GM23338 (cell line): ENCODE data around the gene PARD3. TPM values are rescaled to one million over a fixed set of nuclear protein-coding genes. Genes with fewer than 3 reads are reported as not detected.

Experiments
- ATAC-seq: fragments of 200-7000 bp; cut with Tn5 transposase; 3 replicates; pipeline ENCODE4 v1.9.1; 2020
- DNase-seq: peaks from one replicate; pipeline ENCODE4 v3.0.0-alpha.2; 2015; ENCODE audit warnings: low spot score
- H2AFZ ChIP-seq: fragments of 200-600 bp; sonication (generic); 2 replicates; pipeline ENCODE4 v1.8.0; 2016; ENCODE audit warnings: antibody characterized with exemption, mild to moderate bottlenecking, moderate library complexity
- H3F3A ChIP-seq: fragments of 200-600 bp; sonication (generic); replicated peaks from 2 replicates; pipeline ENCODE4 v1.8.0; 2017; ENCODE audit warnings: antibody characterized with exemption, mixed run types, low read depth
- H3K27ac ChIP-seq: fragments of 200-600 bp; sonication (generic); 2 replicates; pipeline ENCODE4 v1.6.1; 2016; ENCODE audit warnings: low read depth
- H3K27me3 ChIP-seq: fragments of 200-600 bp; sonication (generic); 2 replicates; pipeline ENCODE4 v1.8.0; 2016; ENCODE audit warnings: mild to moderate bottlenecking, mixed run types, moderate library complexity; ENCODE audit not compliant: insufficient read depth
- H3K36me3 ChIP-seq: fragments of 200-600 bp; sonication (generic); 2 replicates; pipeline ENCODE4 v1.8.0; 2016; ENCODE audit warnings: mild to moderate bottlenecking; ENCODE audit not compliant: insufficient read depth
- H3K4me1 ChIP-seq: fragments of 200-600 bp; sonication (generic); 2 replicates; pipeline ENCODE4 v1.8.0; 2016; ENCODE audit warnings: mild to moderate bottlenecking, moderate library complexity; ENCODE audit not compliant: insufficient read depth
- H3K4me2 ChIP-seq: fragments of 200-600 bp; sonication (generic); 2 replicates; pipeline ENCODE4 v1.7.1; 2017; ENCODE audit warnings: mixed run types
- H3K4me3 ChIP-seq: fragments of 200-600 bp; sonication (generic); 2 replicates; pipeline ENCODE4 v1.6.1; 2016; ENCODE audit warnings: mixed run types
- H3K79me2 ChIP-seq: fragments of 200-600 bp; sonication (generic); replicated peaks from 2 replicates; pipeline ENCODE4 v1.8.0; 2017; ENCODE audit warnings: mild to moderate bottlenecking; ENCODE audit not compliant: insufficient read depth
- H3K9me2 ChIP-seq: fragments of 200-600 bp; sonication (generic); 2 replicates; pipeline ENCODE4 v1.8.0; 2017; ENCODE audit not compliant: insufficient read depth
- H4K20me1 ChIP-seq: fragments of 200-600 bp; sonication (generic); replicated peaks from 2 replicates; pipeline ENCODE4 v1.8.0; 2017; ENCODE audit warnings: mild to moderate bottlenecking; ENCODE audit not compliant: insufficient read depth
- H3K27ac Mint-ChIP-seq: 2 replicates; pipeline ENCODE4 v1.8.0; 2020; ENCODE audit warnings: inconsistent platforms, mild to moderate bottlenecking, moderate library complexity, mixed read lengths
- H3K27me3 Mint-ChIP-seq: 3 replicates; pipeline ENCODE4 v1.8.0; 2022; ENCODE audit warnings: low read depth, mild to moderate bottlenecking, moderate library complexity, mixed read lengths, inconsistent platforms; ENCODE audit not compliant: insufficient read depth, poor library complexity
- H3K36me3 Mint-ChIP-seq: 3 replicates; pipeline ENCODE4 v1.8.0; 2021; ENCODE audit warnings: low read depth, mild to moderate bottlenecking, inconsistent platforms, moderate library complexity, mixed read lengths
- H3K4me1 Mint-ChIP-seq: 3 replicates; pipeline ENCODE4 v1.8.0; 2020; ENCODE audit warnings: mild to moderate bottlenecking, inconsistent platforms, mixed read lengths
- H3K4me3 Mint-ChIP-seq: 3 replicates; pipeline ENCODE4 v1.8.0; 2021; ENCODE audit warnings: moderate library complexity, mild to moderate bottlenecking, inconsistent platforms, mixed read lengths
- H3K9me3 Mint-ChIP-seq: 3 replicates; pipeline ENCODE4 v1.8.0; 2020; ENCODE audit warnings: moderate library complexity, mild to moderate bottlenecking, inconsistent platforms, mixed read lengths
- CREB1 ChIP-seq: fragments of 250-450 bp; sonication (Bioruptor Pico); IDR thresholded peaks from 2 replicates; pipeline ENCODE4 v1.5.0; 2020; ENCODE audit warnings: low read depth, mild to moderate bottlenecking, moderate library complexity
- EZH2 ChIP-seq: fragments of 200-600 bp; sonication (generic); IDR thresholded peaks from one replicate; pipeline ENCODE4 v1.8.0; 2017; ENCODE audit warnings: antibody characterized with exemption, mild to moderate bottlenecking, low read depth; ENCODE audit not compliant: unreplicated experiment
- JUNB ChIP-seq: IDR thresholded peaks from one replicate; pipeline ENCODE4 v1.6.1; 2016; ENCODE audit warnings: antibody characterized with exemption; ENCODE audit not compliant: unreplicated experiment
- POLR2AphosphoS5 ChIP-seq: IDR thresholded peaks from 2 replicates; pipeline ENCODE4 v1.6.1; 2016; ENCODE audit warnings: antibody characterized with exemption, low read depth
- STAT1 ChIP-seq: IDR thresholded peaks from one replicate; pipeline ENCODE4 v1.6.1; 2016; ENCODE audit warnings: antibody characterized with exemption; ENCODE audit not compliant: unreplicated experiment
- ZNF114 ChIP-seq: fragments of 250-450 bp; sonication (Bioruptor Pico); IDR thresholded peaks from 2 replicates; pipeline ENCODE4 v1.5.0; 2020; ENCODE audit warnings: mild to moderate bottlenecking, moderate library complexity
- ZNF331 ChIP-seq: fragments of 250-450 bp; sonication (Bioruptor Pico); IDR thresholded peaks from 2 replicates; pipeline ENCODE4 v1.5.0; 2020; ENCODE audit warnings: low read depth, mild to moderate bottlenecking, moderate library complexity
- polyA plus RNA-seq: library from polyadenylated mRNA; unstranded; fragments of >200 nt; fragmentation: Nextera tagmentation; extraction: Ambion mirVana; gene quantifications from 2 replicates; pipeline ENCODE4 v1.2.1, GENCODE V29; 2016
- total RNA-seq: library from RNA; depleted of rRNA; stranded (reverse); fragments of >200 nt; shearing (Covaris generic); gene quantifications from 2 replicates; pipeline ENCODE4 v1.2.3, GENCODE V29; 2014
- TF ChIP-seq, protein P1 (sequence below): IDR thresholded peaks from 2 replicates; pipeline ENCODE4 v1.6.1; 2016; ENCODE audit warnings: antibody characterized with exemption
- TF ChIP-seq, protein P2 (sequence below): IDR thresholded peaks from one replicate; pipeline ENCODE4 v1.6.1; 2018; ENCODE audit warnings: antibody characterized with exemption; ENCODE audit not compliant: unreplicated experiment
- TF ChIP-seq, protein P3 (sequence below), 2 experiments: fragments of 200-600 bp in 1 of 2; sonication (generic) in 1 of 2; conservative IDR thresholded peaks; 2 replicates each; pipeline versions ENCODE4 v1.5.1 to v1.6.1; 2016 to 2017; ENCODE audit warnings: antibody characterized with exemption in 2 of 2, low read depth in 2 of 2, mild to moderate bottlenecking in 2 of 2, moderate library complexity in 1 of 2

The PARD3 gene
- total and polyA plus RNA-seq, 2 experiments from 2014 or later: 30.2 to 51.4 TPM

DNA sequence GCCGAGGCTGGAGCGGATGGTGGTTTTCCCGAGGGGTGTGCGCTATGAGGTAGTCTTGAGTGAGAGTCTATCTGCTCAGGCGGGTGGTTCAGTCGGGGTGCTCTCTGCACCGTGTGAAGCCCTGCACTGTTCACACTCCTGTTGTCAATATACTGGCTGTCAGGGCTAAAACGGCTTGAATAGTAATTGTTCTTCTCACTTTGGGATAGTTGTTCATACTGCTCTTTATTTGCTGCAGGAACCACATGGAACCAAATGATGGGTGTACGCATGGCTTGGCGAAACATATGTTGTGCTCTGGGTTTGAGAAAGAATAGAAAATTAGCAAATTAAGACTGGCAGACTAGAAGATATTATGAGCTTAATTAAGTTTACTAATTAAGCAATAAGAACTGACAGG is 432.5 kb downstream of the PARD3 start (continued):
- TF ChIP-seq, protein P1, sequence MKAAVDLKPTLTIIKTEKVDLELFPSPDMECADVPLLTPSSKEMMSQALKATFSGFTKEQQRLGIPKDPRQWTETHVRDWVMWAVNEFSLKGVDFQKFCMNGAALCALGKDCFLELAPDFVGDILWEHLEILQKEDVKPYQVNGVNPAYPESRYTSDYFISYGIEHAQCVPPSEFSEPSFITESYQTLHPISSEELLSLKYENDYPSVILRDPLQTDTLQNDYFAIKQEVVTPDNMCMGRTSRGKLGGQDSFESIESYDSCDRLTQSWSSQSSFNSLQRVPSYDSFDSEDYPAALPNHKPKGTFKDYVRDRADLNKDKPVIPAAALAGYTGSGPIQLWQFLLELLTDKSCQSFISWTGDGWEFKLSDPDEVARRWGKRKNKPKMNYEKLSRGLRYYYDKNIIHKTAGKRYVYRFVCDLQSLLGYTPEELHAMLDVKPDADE: no peak
- no peak for TF ChIP-seq ZNF114 (CRISPR knock-in tag)
- no peak for TF ChIP-seq STAT1
- TF ChIP-seq JUNB: no peak
- no peak for TF ChIP-seq POLR2AphosphoS5
- no peak for TF ChIP-seq CREB1 (CRISPR knock-in tag)
- TF ChIP-seq, protein P2, sequence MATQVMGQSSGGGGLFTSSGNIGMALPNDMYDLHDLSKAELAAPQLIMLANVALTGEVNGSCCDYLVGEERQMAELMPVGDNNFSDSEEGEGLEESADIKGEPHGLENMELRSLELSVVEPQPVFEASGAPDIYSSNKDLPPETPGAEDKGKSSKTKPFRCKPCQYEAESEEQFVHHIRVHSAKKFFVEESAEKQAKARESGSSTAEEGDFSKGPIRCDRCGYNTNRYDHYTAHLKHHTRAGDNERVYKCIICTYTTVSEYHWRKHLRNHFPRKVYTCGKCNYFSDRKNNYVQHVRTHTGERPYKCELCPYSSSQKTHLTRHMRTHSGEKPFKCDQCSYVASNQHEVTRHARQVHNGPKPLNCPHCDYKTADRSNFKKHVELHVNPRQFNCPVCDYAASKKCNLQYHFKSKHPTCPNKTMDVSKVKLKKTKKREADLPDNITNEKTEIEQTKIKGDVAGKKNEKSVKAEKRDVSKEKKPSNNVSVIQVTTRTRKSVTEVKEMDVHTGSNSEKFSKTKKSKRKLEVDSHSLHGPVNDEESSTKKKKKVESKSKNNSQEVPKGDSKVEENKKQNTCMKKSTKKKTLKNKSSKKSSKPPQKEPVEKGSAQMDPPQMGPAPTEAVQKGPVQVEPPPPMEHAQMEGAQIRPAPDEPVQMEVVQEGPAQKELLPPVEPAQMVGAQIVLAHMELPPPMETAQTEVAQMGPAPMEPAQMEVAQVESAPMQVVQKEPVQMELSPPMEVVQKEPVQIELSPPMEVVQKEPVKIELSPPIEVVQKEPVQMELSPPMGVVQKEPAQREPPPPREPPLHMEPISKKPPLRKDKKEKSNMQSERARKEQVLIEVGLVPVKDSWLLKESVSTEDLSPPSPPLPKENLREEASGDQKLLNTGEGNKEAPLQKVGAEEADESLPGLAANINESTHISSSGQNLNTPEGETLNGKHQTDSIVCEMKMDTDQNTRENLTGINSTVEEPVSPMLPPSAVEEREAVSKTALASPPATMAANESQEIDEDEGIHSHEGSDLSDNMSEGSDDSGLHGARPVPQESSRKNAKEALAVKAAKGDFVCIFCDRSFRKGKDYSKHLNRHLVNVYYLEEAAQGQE: no peak
- TF ChIP-seq, protein P3, sequence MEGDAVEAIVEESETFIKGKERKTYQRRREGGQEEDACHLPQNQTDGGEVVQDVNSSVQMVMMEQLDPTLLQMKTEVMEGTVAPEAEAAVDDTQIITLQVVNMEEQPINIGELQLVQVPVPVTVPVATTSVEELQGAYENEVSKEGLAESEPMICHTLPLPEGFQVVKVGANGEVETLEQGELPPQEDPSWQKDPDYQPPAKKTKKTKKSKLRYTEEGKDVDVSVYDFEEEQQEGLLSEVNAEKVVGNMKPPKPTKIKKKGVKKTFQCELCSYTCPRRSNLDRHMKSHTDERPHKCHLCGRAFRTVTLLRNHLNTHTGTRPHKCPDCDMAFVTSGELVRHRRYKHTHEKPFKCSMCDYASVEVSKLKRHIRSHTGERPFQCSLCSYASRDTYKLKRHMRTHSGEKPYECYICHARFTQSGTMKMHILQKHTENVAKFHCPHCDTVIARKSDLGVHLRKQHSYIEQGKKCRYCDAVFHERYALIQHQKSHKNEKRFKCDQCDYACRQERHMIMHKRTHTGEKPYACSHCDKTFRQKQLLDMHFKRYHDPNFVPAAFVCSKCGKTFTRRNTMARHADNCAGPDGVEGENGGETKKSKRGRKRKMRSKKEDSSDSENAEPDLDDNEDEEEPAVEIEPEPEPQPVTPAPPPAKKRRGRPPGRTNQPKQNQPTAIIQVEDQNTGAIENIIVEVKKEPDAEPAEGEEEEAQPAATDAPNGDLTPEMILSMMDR (conservative IDR thresholded peaks at IDR 0.05; ENCODE audit: low read depth in 2 of 2): no peak

DNA sequence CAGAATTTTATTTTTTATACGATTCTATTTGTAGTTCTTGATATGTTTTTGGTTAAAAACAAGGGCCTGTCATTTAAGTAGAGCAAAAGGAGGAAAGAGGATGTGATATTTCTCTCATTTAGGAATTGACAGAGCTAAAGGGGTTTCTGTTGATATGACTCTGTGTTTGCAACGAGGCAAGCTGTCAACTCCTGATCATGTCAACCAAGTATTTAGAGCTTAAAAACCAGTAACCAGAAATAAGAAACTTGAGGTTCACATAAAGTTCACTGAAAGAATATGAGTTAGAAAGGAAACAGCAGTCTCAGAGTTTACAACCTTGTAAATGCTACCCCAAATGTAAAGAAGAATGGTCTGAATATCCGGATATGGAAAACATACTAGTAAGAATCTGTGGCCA is 434.2 kb downstream of the PARD3 start:
- no peak overlapping the region for H3K4me2 ChIP-seq
- DNase-seq (no peak), ATAC-seq (no peak)
- no peak overlapping the region for H3K4me3 Mint-ChIP-seq
- H3K9me2 ChIP-seq: no peaks in the 10 kb centered on the region
- H3F3A ChIP-seq: no peaks in the 10 kb centered on the region
- no peaks in the 10 kb centered on the region for H3K36me3 ChIP-seq
- peaks cover 14% of the 10 kb centered on the region; the same call in 2 of the 3 replicates for H3K36me3 Mint-ChIP-seq
- peaks cover 28% of the 10 kb centered on the region for H3K4me1 Mint-ChIP-seq
- no peaks in the 10 kb centered on the region for H3K27me3 Mint-ChIP-seq
- H3K79me2 ChIP-seq: no peaks in the 10 kb centered on the region
- H2AFZ ChIP-seq: no peak overlapping the region
- no peaks in the 10 kb centered on the region for H3K9me3 Mint-ChIP-seq
- no peaks in the 10 kb centered on the region for H4K20me1 ChIP-seq
- no peak overlapping the region for H3K27ac ChIP-seq
- H3K4me3 ChIP-seq: no peak overlapping the region
- H3K27ac Mint-ChIP-seq: no peak overlapping the region; the same call in 1 of the 2 replicates
- H3K4me1 ChIP-seq: peaks cover 7% of the 10 kb centered on the region
- no peaks in the 10 kb centered on the region for H3K27me3 ChIP-seq
- TF ChIP-seq EZH2 (no peak), ZNF331 (no peak)
- TF ChIP-seq, protein P2: no peak
- TF ChIP-seq, protein P1: no peak
